T-helper 1 cell treated with Interleukin-12 subunit alpha and Interleukin-12 subunit beta and Interleukin-4 antibody, amounts not matched to agents 30 μg/mL and 1 μg/mL, for 36 hours (primary cell): ENCODE measurements around the gene RER1.

Source experiments
- H3K27ac Mint-ChIP-seq: one replicate; pipeline ENCODE4 v1.8.0; 2021; ENCODE audit warnings: mild to moderate bottlenecking, mixed read lengths
- H3K27me3 Mint-ChIP-seq: one replicate; pipeline ENCODE4 v1.8.0; 2021; ENCODE audit warnings: low read depth, mixed read lengths
- H3K36me3 Mint-ChIP-seq: one replicate; pipeline ENCODE4 v1.8.0; 2021; ENCODE audit warnings: low read depth, mixed read lengths
- H3K4me1 Mint-ChIP-seq: one replicate; pipeline ENCODE4 v1.8.0; 2021; ENCODE audit warnings: low read depth, mixed read lengths
- H3K4me3 Mint-ChIP-seq: one replicate; pipeline ENCODE4 v1.8.0; 2021; ENCODE audit warnings: mild to moderate bottlenecking, moderate library complexity, mixed read lengths
- H3K9me3 Mint-ChIP-seq: one replicate; pipeline ENCODE4 v1.8.0; 2021; ENCODE audit warnings: mixed read lengths

Gene RER1

GRCh38 chr1:2428490-2428889 is 36.8 kb downstream of the RER1 start:
- Mint-ChIP-seq H3K27ac (no peak overlapping the region), H3K9me3 (peaks cover 5% of the 10 kb centered on the region), H3K27me3 (no peaks in the 10 kb centered on the region), H3K4me1 (no peaks in the 10 kb centered on the region), H3K36me3 (peaks cover 2% of the 10 kb centered on the region), H3K4me3 (no peak overlapping the region)

GRCh38 chr1:2429780-2430591 is 38.3 kb downstream of the RER1 start:
- H3K4me3 Mint-ChIP-seq = no peak overlapping the region
- H3K36me3 Mint-ChIP-seq = peaks cover 2% of the 10 kb centered on the region
- no peaks in the 10 kb centered on the region for H3K27me3 Mint-ChIP-seq
- peaks cover 5% of the 10 kb centered on the region for H3K9me3 Mint-ChIP-seq
- no peak overlapping the region for H3K27ac Mint-ChIP-seq
- no peaks in the 10 kb centered on the region for H3K4me1 Mint-ChIP-seq

GRCh38 chr1:2430592-2430973 is 38.9 kb downstream of the RER1 start:
- H3K9me3 Mint-ChIP-seq = peaks cover 5% of the 10 kb centered on the region
- H3K4me1 Mint-ChIP-seq = no peaks in the 10 kb centered on the region
- H3K4me3 Mint-ChIP-seq = no peak overlapping the region
- H3K27ac Mint-ChIP-seq = no peak overlapping the region
- H3K27me3 Mint-ChIP-seq = no peaks in the 10 kb centered on the region
- H3K36me3 Mint-ChIP-seq = peaks cover 2% of the 10 kb centered on the region

GRCh38 chr1:2431103-2431502 is 39.5 kb downstream of the RER1 start:
- no peaks in the 10 kb centered on the region for H3K4me1 Mint-ChIP-seq
- H3K27me3 Mint-ChIP-seq = no peaks in the 10 kb centered on the region
- peaks cover 5% of the 10 kb centered on the region for H3K9me3 Mint-ChIP-seq
- H3K36me3 Mint-ChIP-seq = peaks cover 2% of the 10 kb centered on the region
- no peak overlapping the region for H3K27ac Mint-ChIP-seq
- no peak overlapping the region for H3K4me3 Mint-ChIP-seq

- Mint-ChIP-seq H3K4me3 (no peak overlapping the region), H3K27ac (no peak overlapping the region), H3K4me1 (no peaks in the 10 kb centered on the region), H3K9me3 (peaks cover 5% of the 10 kb centered on the region), H3K27me3 (no peaks in the 10 kb centered on the region), H3K36me3 (peaks cover 2% of the 10 kb centered on the region)
Observed at GRCh38 chr1:2431518-2431917, 39.9 kb downstream of the RER1 start.

- no peaks in the 10 kb centered on the region for H3K27me3 Mint-ChIP-seq
- no peak overlapping the region for H3K27ac Mint-ChIP-seq
- H3K36me3 Mint-ChIP-seq = peaks cover 2% of the 10 kb centered on the region
- peaks cover 5% of the 10 kb centered on the region for H3K9me3 Mint-ChIP-seq
- no peak overlapping the region for H3K4me3 Mint-ChIP-seq
- no peaks in the 10 kb centered on the region for H3K4me1 Mint-ChIP-seq
Observed at GRCh38 chr1:2432441-2432844, 40.8 kb downstream of the RER1 start.

- H3K4me3 Mint-ChIP-seq = no peak overlapping the region
- peaks cover 5% of the 10 kb centered on the region for H3K9me3 Mint-ChIP-seq
- H3K27ac Mint-ChIP-seq = no peak overlapping the region
- H3K36me3 Mint-ChIP-seq = peaks cover 2% of the 10 kb centered on the region
- no peaks in the 10 kb centered on the region for H3K4me1 Mint-ChIP-seq
- H3K27me3 Mint-ChIP-seq = no peaks in the 10 kb centered on the region
Observed at GRCh38 chr1:2433196-2433595, 41.6 kb downstream of the RER1 start.

GRCh38 chr1:2433936-2434655 is 42.5 kb downstream of the RER1 start:
- Mint-ChIP-seq H3K4me3 (no peak overlapping the region), H3K36me3 (peaks cover 2% of the 10 kb centered on the region), H3K9me3 (peaks cover 5% of the 10 kb centered on the region), H3K27me3 (no peaks in the 10 kb centered on the region), H3K27ac (no peak overlapping the region), H3K4me1 (no peaks in the 10 kb centered on the region)

GRCh38 chr1:2435091-2435490 is 43.5 kb downstream of the RER1 start:
- Mint-ChIP-seq H3K4me1 (no peaks in the 10 kb centered on the region), H3K36me3 (no peaks in the 10 kb centered on the region), H3K4me3 (no peak overlapping the region), H3K9me3 (no peaks in the 10 kb centered on the region), H3K27me3 (no peaks in the 10 kb centered on the region), H3K27ac (no peak overlapping the region)

- Mint-ChIP-seq H3K27me3 (no peaks in the 10 kb centered on the region), H3K36me3 (no peaks in the 10 kb centered on the region), H3K9me3 (no peaks in the 10 kb centered on the region), H3K4me1 (no peaks in the 10 kb centered on the region), H3K27ac (no peak overlapping the region), H3K4me3 (no peak overlapping the region)
Observed at GRCh38 chr1:2435746-2436355, 44.2 kb downstream of the RER1 start.

- no peaks in the 10 kb centered on the region for H3K9me3 Mint-ChIP-seq
- no peak overlapping the region for H3K4me3 Mint-ChIP-seq
- no peak overlapping the region for H3K27ac Mint-ChIP-seq
- peaks cover under 1% of the 10 kb centered on the region for H3K27me3 Mint-ChIP-seq
- H3K4me1 Mint-ChIP-seq = no peaks in the 10 kb centered on the region
- H3K36me3 Mint-ChIP-seq = no peaks in the 10 kb centered on the region
Observed at GRCh38 chr1:2436876-2437275, 45.2 kb downstream of the RER1 start.

GRCh38 chr1:2437617-2438016 is 46.0 kb downstream of the RER1 start:
- Mint-ChIP-seq H3K4me3 (no peak overlapping the region), H3K4me1 (no peaks in the 10 kb centered on the region), H3K27ac (peak overlapping the region; percentile 42), H3K27me3 (peaks cover 8% of the 10 kb centered on the region), H3K9me3 (no peaks in the 10 kb centered on the region), H3K36me3 (no peaks in the 10 kb centered on the region)

GRCh38 chr1:2438038-2438437 is 46.4 kb downstream of the RER1 start:
- Mint-ChIP-seq H3K27me3 (peaks cover 11% of the 10 kb centered on the region), H3K4me3 (no peak overlapping the region), H3K9me3 (no peaks in the 10 kb centered on the region), H3K27ac (no peak overlapping the region), H3K36me3 (no peaks in the 10 kb centered on the region), H3K4me1 (no peaks in the 10 kb centered on the region)

- Mint-ChIP-seq H3K9me3 (no peaks in the 10 kb centered on the region), H3K4me3 (no peak overlapping the region), H3K27me3 (peaks cover 11% of the 10 kb centered on the region), H3K36me3 (no peaks in the 10 kb centered on the region), H3K4me1 (no peaks in the 10 kb centered on the region), H3K27ac (no peak overlapping the region)
Observed at GRCh38 chr1:2438641-2439040, 47.0 kb downstream of the RER1 start.

- no peaks in the 10 kb centered on the region for H3K36me3 Mint-ChIP-seq
- H3K9me3 Mint-ChIP-seq = no peaks in the 10 kb centered on the region
- H3K27ac Mint-ChIP-seq = no peak overlapping the region
- no peak overlapping the region for H3K4me3 Mint-ChIP-seq
- H3K4me1 Mint-ChIP-seq = no peaks in the 10 kb centered on the region
- peaks cover 12% of the 10 kb centered on the region for H3K27me3 Mint-ChIP-seq
Observed at GRCh38 chr1:2439369-2439768, 47.7 kb downstream of the RER1 start.
